Islet of Langerhans (tissue), 1 donor: ENCODE data around the gene LCN2.

ENCODE experiments used
- FAIRE-seq: peaks from one replicate; lab custom pipeline; 2011; peaks lifted over from hg19 to GRCh38; lab: Jason Lieb, UNC

LCN2 gene

GRCh38 chr9:128151309-128152132, 2.3 kb downstream of the LCN2 start:
- FAIRE-seq, result no peak

- no peak for FAIRE-seq
Measured at GRCh38 chr9:128152133-128153059, 3.1 kb downstream of the LCN2 start.

- FAIRE-seq, result no peak
Measured at GRCh38 chr9:128153060-128153946, 4.0 kb downstream of the LCN2 start.

- no peak for FAIRE-seq
Measured at GRCh38 chr9:128153947-128154695, 4.9 kb downstream of the LCN2 start.

GRCh38 chr9:128155736-128156500, 6.7 kb downstream of the LCN2 start:
- no peak for FAIRE-seq

GRCh38 chr9:128159522-128159783, 10.2 kb downstream of the LCN2 start:
- FAIRE-seq, result no peak

GRCh38 chr9:128159784-128160602, 10.7 kb downstream of the LCN2 start, which contains the start of gene BBLN:
Gene BBLN, plus strand, starts transcription at chr9:128160265. Its CDS starts 143 bp downstream, at chr9:128160408.
- FAIRE-seq, result no peak

- FAIRE-seq, result no peak
Measured at GRCh38 chr9:128160603-128160987, 11.3 kb downstream of the LCN2 start.

GRCh38 chr9:128161215-128161902, 12.1 kb downstream of the LCN2 start:
- FAIRE-seq, result no peak

GRCh38 chr9:128162215-128163026, 13.2 kb downstream of the LCN2 start:
- no peak for FAIRE-seq

- FAIRE-seq, result no peak
Measured at GRCh38 chr9:128163027-128163515, 13.8 kb downstream of the LCN2 start.

- no peak for FAIRE-seq
Measured at GRCh38 chr9:128163523-128164306, 14.5 kb downstream of the LCN2 start.

GRCh38 chr9:128164307-128164885, 15.1 kb downstream of the LCN2 start:
- no peak for FAIRE-seq

- FAIRE-seq, result no peak
Measured at GRCh38 chr9:128166169-128166568, 16.9 kb downstream of the LCN2 start.

- FAIRE-seq, result no peak
Measured at GRCh38 chr9:128167209-128167608, 18.0 kb downstream of the LCN2 start.

GRCh38 chr9:128168731-128169308, 19.6 kb downstream of the LCN2 start:
- no peak for FAIRE-seq

- FAIRE-seq, result no peak
Measured at GRCh38 chr9:128169492-128169891, 20.2 kb downstream of the LCN2 start.
